Purkinje cell (primary cell): ENCODE measurements around the gene MLLT11. TPM values are rescaled to one million over a fixed set of nuclear protein-coding genes. Genes with fewer than 3 reads are reported as not detected.

ENCODE experiments used
- polyA plus RNA-seq: library from polyadenylated mRNA; unstranded; fragments of >200 nt; fragmentation: Nextera tagmentation; gene quantifications from 2 replicates; pipeline ENCODE4 v1.2.1, GENCODE V29; 2014

MLLT11 gene
- 149 and 204 TPM in 2 replicates for polyA plus RNA-seq

GRCh38 chr1:151060007-151060656 is at the start of gene MLLT11:
TSS of gene MLLT11 (plus strand) at chr1:151060397. CDS start at chr1:151067225, 6,828 bp downstream.

GRCh38 chr1:151036356-151036755 is 23.8 kb upstream of the MLLT11 start, which contains the start of gene BNIPL:
TSS of gene BNIPL (plus strand) at chr1:151036586. CDS start at chr1:151036726, 140 bp downstream.

GRCh38 chr1:151047591-151047924 is 12.6 kb upstream of the MLLT11 start, which contains the start of gene C1orf56:
TSS of gene C1orf56 (plus strand) at chr1:151047751. CDS start at chr1:151047848, 97 bp downstream.

GRCh38 chr1:151059109-151060006 is 839 bp upstream of the MLLT11 start, which contains the start of gene CDC42SE1:
TSS of gene CDC42SE1 (minus strand) at chr1:151059622. CDS start at chr1:151055730, 3,892 bp downstream.

GRCh38 chr1:151070474-151071276 is 10.5 kb downstream of the MLLT11 start, which contains the start of gene GABPB2:
TSS of gene GABPB2 (plus strand) at chr1:151070761. CDS start at chr1:151088190, 17,429 bp downstream.

Other genes starting within 250 kb of the MLLT11 start
- 13.5 and 18.7 TPM in 2 replicates for gene ARNT, start 183.8 kb upstream of the MLLT11 start, polyA plus RNA-seq
- gene CTXND2, start 173.3 kb upstream of the MLLT11 start, polyA plus RNA-seq: not detected in 2 replicates
- 7.4 and 12.1 TPM in 2 replicates for gene SETDB1, start 134.0 kb upstream of the MLLT11 start, polyA plus RNA-seq
- 2.0 and 2.5 TPM in 2 replicates for gene CERS2, start 85.6 kb upstream of the MLLT11 start, polyA plus RNA-seq
- gene ANXA9, start 78.1 kb upstream of the MLLT11 start, polyA plus RNA-seq: not detected in 2 replicates
- gene MINDY1, start 53.5 kb upstream of the MLLT11 start, polyA plus RNA-seq: 0.55 and 1.1 TPM in 2 replicates
- 13.0 and 22.9 TPM in 2 replicates for gene PRUNE1, start 51.9 kb upstream of the MLLT11 start, polyA plus RNA-seq
- 0.26 and 0.60 TPM in 2 replicates for gene BNIPL, start 23.8 kb upstream of the MLLT11 start, polyA plus RNA-seq
- gene C1orf56, start 12.6 kb upstream of the MLLT11 start, polyA plus RNA-seq: 12.8 and 18.3 TPM in 2 replicates
- 11.7 and 17.5 TPM in 2 replicates for gene CDC42SE1, start 775 bp upstream of the MLLT11 start, polyA plus RNA-seq
- gene GABPB2, start 10.4 kb downstream of the MLLT11 start, polyA plus RNA-seq: 3.0 and 6.1 TPM in 2 replicates
- gene SEMA6C, start 86.2 kb downstream of the MLLT11 start, polyA plus RNA-seq: 0.95 and 2.5 TPM in 2 replicates
- not detected in 2 replicates for gene TNFAIP8L2, start 96.3 kb downstream of the MLLT11 start, polyA plus RNA-seq
- 19.2 and 19.6 TPM in 2 replicates for gene LYSMD1, start 105.5 kb downstream of the MLLT11 start, polyA plus RNA-seq
- gene SCNM1, start 105.7 kb downstream of the MLLT11 start, polyA plus RNA-seq: 138 and 168 TPM in 2 replicates
- gene TMOD4, start 115.6 kb downstream of the MLLT11 start, polyA plus RNA-seq: not detected in 2 replicates
- gene VPS72, start 129.8 kb downstream of the MLLT11 start, polyA plus RNA-seq: 9.7 and 12.8 TPM in 2 replicates
- gene PIP5K1A, start 138.2 kb downstream of the MLLT11 start, polyA plus RNA-seq: 2.9 and 3.3 TPM in 2 replicates
- gene PSMD4, start 194.3 kb downstream of the MLLT11 start, polyA plus RNA-seq: 80.4 and 119 TPM in 2 replicates
- gene ZNF687, start 221.9 kb downstream of the MLLT11 start, polyA plus RNA-seq: 0.07 and 0.34 TPM in 2 replicates